Common myeloid progenitor, CD34-positive (primary cell): Measurements from ENCODE around the gene PILRB.

Experiments
- CTCF ChIA-PET: fragments of 350-600 bp; sonication (Branson Sonifier 250); formaldehyde crosslinking; loops from one replicate; lab custom pipeline; 2021; ENCODE audit warnings: antibody characterized with exemption; lab: Charles Lee
- POLR2A ChIA-PET: fragments of 350-600 bp; sonication (Branson Sonifier 250); formaldehyde crosslinking; loops from one replicate; lab custom pipeline; 2021; ENCODE audit warnings: antibody characterized with exemption; lab: Charles Lee
- DNase-seq, 3 donors: peaks; one replicate each; pipeline versions ENCODE4 v3.0.0 to v3.0.0-alpha.2; 2013
- H3K27ac ChIP-seq, 2 experiments: 1 replicate in 1 of 2; 2 replicates in 1 of 2; pipeline ENCODE4 v1.7.0; 2013; ENCODE audit warnings: inconsistent platforms in 2 of 2, low read length in 2 of 2, mild to moderate bottlenecking in 2 of 2, low read depth in 1 of 2, moderate library complexity in 1 of 2; ENCODE audit not compliant: severe bottlenecking in 2 of 2, insufficient read depth in 1 of 2, poor library complexity in 1 of 2
- H3K27me3 ChIP-seq, 5 experiments: replicated peaks in 2 of 5; 1 replicate in 3 of 5; 2 replicates in 2 of 5; pipeline versions ENCODE4 v1.6.1 to v1.7.0; 2013; ENCODE audit warnings: low read length in 4 of 5, mild to moderate bottlenecking in 2 of 5, moderate library complexity in 2 of 5, inconsistent platforms in 1 of 5; ENCODE audit not compliant: insufficient read depth in 5 of 5, control insufficient read depth in 4 of 5
- H3K36me3 ChIP-seq, 4 experiments: 1 replicate in 2 of 4; 2 replicates in 2 of 4; pipeline versions ENCODE4 v1.6.1 to v1.7.0; 2013; ENCODE audit warnings: low read length in 3 of 4, control low read depth in 1 of 4, mild to moderate bottlenecking in 1 of 4; ENCODE audit not compliant: control insufficient read depth in 4 of 4, insufficient read depth in 4 of 4
- H3K4me1 ChIP-seq, 4 experiments: 1 replicate in 3 of 4; 2 replicates in 1 of 4; pipeline versions ENCODE4 v1.6.1 to v1.7.1; 2013; ENCODE audit warnings: low read length in 3 of 4, mild to moderate bottlenecking in 3 of 4, control low read depth in 1 of 4, inconsistent platforms in 1 of 4, moderate library complexity in 1 of 4; ENCODE audit not compliant: control insufficient read depth in 4 of 4, insufficient read depth in 4 of 4; ENCODE audit errors: control extremely low read depth in 1 of 4
- H3K4me3 ChIP-seq, 7 experiments: 1 replicate in 4 of 7; 2 replicates in 3 of 7; pipeline versions ENCODE4 v1.5.1 to v1.7.0; 2013; ENCODE audit warnings: mild to moderate bottlenecking in 7 of 7, low read length in 6 of 7, moderate library complexity in 6 of 7, inconsistent platforms in 2 of 7, low read depth in 2 of 7, control low read depth in 1 of 7; ENCODE audit not compliant: insufficient read depth in 4 of 7, control insufficient read depth in 1 of 7; ENCODE audit errors: extremely low read depth in 1 of 7
- H3K9me3 ChIP-seq, 5 experiments: 1 replicate in 4 of 5; 2 replicates in 1 of 5; pipeline versions ENCODE4 v1.6.1 to v1.7.1; 2013; ENCODE audit warnings: low read length in 4 of 5, mild to moderate bottlenecking in 2 of 5, inconsistent platforms in 1 of 5, low read depth in 1 of 5, moderate library complexity in 1 of 5; ENCODE audit not compliant: control insufficient read depth in 4 of 5, insufficient read depth in 2 of 5; ENCODE audit errors: control extremely low read depth in 1 of 5
- WGBS: methylation state at CpG from one replicate; pipeline ENCODE4 v1.1.5; 2013; ENCODE audit not compliant: insufficient coverage; 5-methylcytosine and 5-hydroxymethylcytosine counted together

The PILRB gene

GRCh38 chr7:100369105-100369504 is 11.2 kb downstream of the PILRB start:
- H3K4me1 ChIP-seq, result peaks cover 7 to 89% (median 59%) of the 10 kb centered on the region in 4 experiments
- no peaks in the 10 kb centered on the region for H3K9me3 ChIP-seq
- 6% methylated on average over 3 of the region's 6 CpGs for WGBS
- H3K4me3 ChIP-seq, result peak overlapping the region in 1 of 7 experiments; percentile 21
- H3K27ac ChIP-seq, result peak overlapping the region; percentile 70 to 77
- ChIA-PET POLR2A (interaction anchor here (0.9 to 1.1 kb wide), 2 partner anchors 36 to 59 kb away, joined by 3 to 9 read pairs; partner anchors contain the start of gene ZCWPW1), CTCF (interaction anchor here (0.8 to 2.4 kb wide), 7 partner anchors 9 to 87 kb away, joined by 3 to 13 read pairs (median 7); no protein-coding TSS in a partner anchor)
- H3K27me3 ChIP-seq, result no peaks in the 10 kb centered on the region
- peaks cover 0 to 15% (median 7%) of the 10 kb centered on the region in 4 experiments for H3K36me3 ChIP-seq
- DNase-seq, result peak; percentile 93 to 98 (median 97)

DNA sequence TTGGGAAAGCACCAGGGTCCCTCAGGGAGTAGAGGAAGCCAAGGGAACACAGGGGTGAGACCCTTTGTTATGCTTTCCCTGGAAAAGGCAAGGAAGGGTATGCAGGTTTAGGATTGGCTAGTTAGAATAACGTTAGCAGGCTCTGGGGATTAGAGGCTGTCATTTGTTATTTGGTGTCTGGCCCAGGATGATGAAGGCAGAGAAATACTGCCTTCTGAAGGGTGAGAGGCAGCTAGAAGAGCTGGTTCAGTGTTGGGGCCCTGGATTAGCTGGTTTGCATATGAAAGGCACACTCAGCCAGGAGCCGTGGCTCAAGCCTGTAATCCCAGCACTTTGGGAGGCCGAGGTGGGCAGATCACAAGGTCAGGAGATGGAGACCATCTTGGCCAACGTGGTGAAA is 12.4 kb downstream of the PILRB start:
- Histone ChIP-seq H3K27ac (no peak overlapping the region), H3K27me3 (no peaks in the 10 kb centered on the region), H3K36me3 (peaks cover 0 to 9% (median 4%) of the 10 kb centered on the region in 4 experiments), H3K9me3 (no peaks in the 10 kb centered on the region), H3K4me1 (peaks cover 7 to 94% (median 59%) of the 10 kb centered on the region in 4 experiments), H3K4me3 (no peak overlapping the region)
- POLR2A ChIA-PET, result no interaction called here
- no peak for DNase-seq
- 95% methylated on average over 4 of the region's 4 CpGs for WGBS
- CTCF ChIA-PET, result no interaction called here

GRCh38 chr7:100370746-100371145 is 12.8 kb downstream of the PILRB start:
- ChIA-PET POLR2A (no interaction called here), CTCF (no interaction called here)
- no peak overlapping the region for H3K4me3 ChIP-seq
- no peaks in the 10 kb centered on the region for H3K27me3 ChIP-seq
- H3K4me1 ChIP-seq, result peaks cover 7 to 90% (median 57%) of the 10 kb centered on the region in 4 experiments
- no peak for DNase-seq
- 75% methylated on average over 4 of the region's 6 CpGs for WGBS
- peak overlapping the region in 1 of 2 experiments; percentile 14 for H3K27ac ChIP-seq
- peaks cover 0 to 9% (median 4%) of the 10 kb centered on the region in 4 experiments for H3K36me3 ChIP-seq
- H3K9me3 ChIP-seq, result no peaks in the 10 kb centered on the region

DNA sequence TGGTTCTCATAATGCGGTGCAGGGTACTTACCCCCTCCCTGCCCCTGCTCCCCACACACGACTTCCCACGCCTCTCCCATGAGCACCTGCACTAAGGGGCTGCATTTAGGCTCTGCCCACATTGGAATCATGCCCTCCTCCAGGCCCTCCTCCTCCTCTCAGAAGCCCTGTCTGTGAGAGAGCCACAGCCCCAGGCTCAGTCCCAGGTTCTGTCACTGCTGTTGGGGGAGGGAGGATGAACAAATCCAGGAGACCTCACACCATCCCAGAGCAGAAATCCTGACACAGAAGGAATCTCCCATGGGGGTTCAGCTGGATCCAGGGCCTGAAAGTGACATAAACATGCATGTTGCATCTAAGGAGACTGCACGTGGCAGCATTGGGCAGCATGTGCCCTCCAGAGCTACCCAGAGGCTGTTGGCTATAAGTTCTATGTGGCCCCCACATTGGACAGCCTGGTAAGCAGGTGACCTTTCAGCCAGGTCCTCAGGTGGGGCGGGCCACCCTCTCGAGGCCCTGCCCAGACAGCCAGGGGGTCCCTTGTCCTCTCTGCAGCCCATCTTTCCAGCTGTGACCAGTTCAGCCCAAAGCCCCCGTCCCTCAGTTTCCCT is 13.7 kb downstream of the PILRB start:
- Histone ChIP-seq H3K4me3 (no peak overlapping the region), H3K36me3 (peaks cover 0 to 9% (median 4%) of the 10 kb centered on the region in 4 experiments), H3K9me3 (no peaks in the 10 kb centered on the region), H3K4me1 (peaks cover 7 to 81% (median 48%) of the 10 kb centered on the region in 4 experiments), H3K27ac (peak overlapping the region in 1 of 2 experiments; percentile 54), H3K27me3 (no peaks in the 10 kb centered on the region)
- 94% methylated on average over 3 of the region's 7 CpGs for WGBS
- DNase-seq, result no peak
- ChIA-PET CTCF (interaction anchor here (1.4 kb wide), 1 partner anchor 36 kb away, joined by 4 read pairs; no protein-coding TSS in a partner anchor), POLR2A (no interaction called here)

- POLR2A ChIA-PET, result no interaction called here
- Histone ChIP-seq H3K4me1 (peaks cover 7 to 75% (median 46%) of the 10 kb centered on the region in 4 experiments), H3K36me3 (peaks cover 0 to 5% (median 2%) of the 10 kb centered on the region in 4 experiments), H3K27ac (peak overlapping the region; percentile 40 to 54), H3K4me3 (peak overlapping the region in 1 of 7 experiments; percentile 4), H3K27me3 (no peaks in the 10 kb centered on the region), H3K9me3 (no peaks in the 10 kb centered on the region)
- peak; percentile 71 to 85 (median 81) for DNase-seq
- CTCF ChIA-PET, result interaction anchor here (1.4 kb wide), 1 partner anchor 35 kb away, joined by 4 read pairs; no protein-coding TSS in a partner anchor
- 66% methylated on average over 5 of the region's 8 CpGs for WGBS
Observed at GRCh38 chr7:100372256-100372655, 14.3 kb downstream of the PILRB start.

GRCh38 chr7:100372694-100373093 is 14.8 kb downstream of the PILRB start:
- H3K4me1 ChIP-seq, result peaks cover 6 to 70% (median 44%) of the 10 kb centered on the region in 4 experiments
- peak overlapping the region; percentile 40 to 54 for H3K27ac ChIP-seq
- ChIA-PET CTCF (interaction anchor here (1.4 kb wide), 1 partner anchor 35 kb away, joined by 4 read pairs; no protein-coding TSS in a partner anchor), POLR2A (no interaction called here)
- peak overlapping the region in 2 of 7 experiments; percentile 4 to 16 for H3K4me3 ChIP-seq
- DNase-seq, result no peak
- WGBS, result 69% methylated on average over 5 of the region's 6 CpGs
- H3K36me3 ChIP-seq, result peaks cover 0 to 1% (median 0%) of the 10 kb centered on the region in 4 experiments
- H3K27me3 ChIP-seq, result no peaks in the 10 kb centered on the region
- H3K9me3 ChIP-seq, result no peaks in the 10 kb centered on the region
